GM19240 (cell line): ENCODE measurements around the gene ACBD3.

Experiments
- DNase-seq: peaks from one replicate; pipeline ENCODE4 v3.0.0; 2011; ENCODE audit warnings: low spot score; ENCODE audit not compliant: insufficient read length

The ACBD3 gene

GRCh38 chr1:226116673-226117072, 69.9 kb downstream of the ACBD3 start:
- no peak for DNase-seq

DNA sequence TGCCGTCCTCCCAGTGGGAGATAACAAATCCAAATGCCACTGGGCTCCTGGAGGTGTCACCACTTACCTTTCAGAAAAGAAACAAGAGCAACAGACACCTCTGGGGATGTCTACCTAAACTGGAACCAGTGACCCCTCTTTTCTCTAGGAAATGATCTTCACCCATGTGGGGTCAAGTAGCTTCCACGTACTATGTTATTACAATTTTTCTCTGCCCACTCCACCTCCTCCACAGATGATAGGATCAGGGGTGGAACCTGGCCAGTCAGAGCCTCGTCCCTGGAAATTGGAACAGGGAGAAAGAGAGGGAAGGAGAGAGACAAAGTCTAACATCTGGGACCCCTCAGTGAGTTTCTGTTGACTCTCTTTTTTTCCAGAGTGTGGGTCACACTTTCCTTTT, 73.9 kb downstream of the ACBD3 start:
- no peak for DNase-seq

DNA sequence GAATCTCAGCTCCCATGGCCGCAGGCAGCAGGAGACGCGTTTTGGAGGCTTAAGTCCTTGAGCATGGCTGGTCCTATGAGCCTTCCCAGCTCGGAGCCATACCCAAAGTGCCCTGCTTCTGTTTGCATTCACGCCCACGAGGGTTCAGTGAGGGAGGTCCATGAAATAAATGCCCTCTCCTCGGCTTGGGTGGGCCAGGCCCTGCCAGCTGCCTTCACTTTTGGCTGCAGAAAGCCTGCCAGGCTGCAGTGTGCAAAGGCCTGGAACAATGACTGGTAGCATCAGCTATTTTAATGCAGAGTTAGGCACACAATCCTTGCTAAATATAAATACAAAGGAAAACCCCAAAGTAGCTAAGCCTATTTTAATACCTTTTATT, 74.7 kb downstream of the ACBD3 start:
- DNase-seq: no peak

- no peak for DNase-seq
Observed at GRCh38 chr1:226111098-226111882, 75.3 kb downstream of the ACBD3 start.

GRCh38 chr1:226110249-226111097, 76.1 kb downstream of the ACBD3 start:
- peak; percentile 99 for DNase-seq

- peak; percentile 98 for DNase-seq
Observed at GRCh38 chr1:226109829-226110248, 76.7 kb downstream of the ACBD3 start.

- DNase-seq: no peak
Observed at GRCh38 chr1:226108935-226109828, 77.4 kb downstream of the ACBD3 start.

- DNase-seq: no peak
Observed at GRCh38 chr1:226107471-226108460, 78.8 kb downstream of the ACBD3 start.

DNA sequence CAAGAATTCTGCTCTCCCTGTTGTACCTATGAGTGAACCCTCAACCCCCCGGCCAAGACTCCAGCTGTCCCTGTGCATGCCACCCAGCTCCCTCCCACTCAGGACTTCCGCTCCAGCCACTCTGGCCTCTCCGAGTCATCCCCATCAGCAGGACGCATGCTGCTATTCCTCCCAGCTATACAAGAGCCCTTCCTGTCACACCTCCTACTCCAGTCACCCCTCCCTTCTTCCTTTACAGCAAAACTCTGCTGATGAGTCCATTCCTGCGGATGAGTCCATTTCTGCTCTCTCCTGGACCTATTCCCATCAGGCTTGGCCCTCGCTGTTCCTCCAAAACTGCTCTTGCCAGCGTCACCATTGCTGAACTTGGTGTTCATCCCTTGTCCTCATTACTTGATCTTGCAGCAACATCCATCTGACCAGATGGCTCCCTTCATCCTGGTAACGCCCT, 81.8 kb downstream of the ACBD3 start:
- no peak for DNase-seq

DNA sequence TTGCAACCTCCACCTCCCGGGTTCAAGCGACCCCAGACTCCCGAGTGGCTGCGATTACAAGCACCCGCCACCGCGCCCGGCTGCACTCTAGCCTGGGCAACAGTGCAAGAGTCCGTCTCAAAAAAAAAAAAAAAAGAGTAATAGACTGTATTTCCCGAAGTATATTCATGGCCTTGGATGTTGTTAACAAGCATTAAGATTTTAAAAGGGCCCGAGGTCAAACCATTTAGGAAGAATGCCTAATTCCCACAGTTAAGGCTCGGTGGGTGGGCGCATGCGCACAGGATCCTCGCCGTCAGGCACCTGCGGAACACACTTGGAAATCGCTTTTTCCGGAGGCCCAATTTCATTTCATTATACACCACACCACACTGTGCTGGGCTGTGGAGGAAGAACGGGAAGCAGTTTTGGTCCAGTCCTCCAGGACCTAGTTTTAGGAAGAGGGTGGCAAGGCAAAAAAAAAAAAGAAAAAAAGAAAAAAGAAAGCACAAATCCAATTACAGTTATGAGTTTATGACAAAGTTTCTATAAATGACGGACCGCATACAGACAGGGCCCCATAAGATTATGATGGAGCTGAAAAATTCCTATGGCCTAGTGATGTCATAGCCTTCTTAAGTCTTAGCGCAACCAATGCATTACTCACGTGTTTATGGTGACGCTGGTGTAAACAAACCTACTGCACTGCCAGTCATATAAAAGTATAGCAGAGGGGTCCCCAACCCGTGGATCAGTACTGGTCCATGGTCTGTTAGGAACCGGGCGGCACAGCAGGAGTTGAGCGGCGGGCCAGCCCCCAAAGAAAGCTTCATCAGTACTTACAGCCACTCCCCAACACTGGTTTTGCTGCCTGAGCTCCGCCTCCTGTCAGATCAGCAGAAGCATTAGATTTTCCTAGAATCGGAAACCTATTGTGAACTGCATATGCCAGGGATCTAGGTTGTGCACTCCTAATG, 85.8 kb downstream of the ACBD3 start:
- no peak for DNase-seq

DNA sequence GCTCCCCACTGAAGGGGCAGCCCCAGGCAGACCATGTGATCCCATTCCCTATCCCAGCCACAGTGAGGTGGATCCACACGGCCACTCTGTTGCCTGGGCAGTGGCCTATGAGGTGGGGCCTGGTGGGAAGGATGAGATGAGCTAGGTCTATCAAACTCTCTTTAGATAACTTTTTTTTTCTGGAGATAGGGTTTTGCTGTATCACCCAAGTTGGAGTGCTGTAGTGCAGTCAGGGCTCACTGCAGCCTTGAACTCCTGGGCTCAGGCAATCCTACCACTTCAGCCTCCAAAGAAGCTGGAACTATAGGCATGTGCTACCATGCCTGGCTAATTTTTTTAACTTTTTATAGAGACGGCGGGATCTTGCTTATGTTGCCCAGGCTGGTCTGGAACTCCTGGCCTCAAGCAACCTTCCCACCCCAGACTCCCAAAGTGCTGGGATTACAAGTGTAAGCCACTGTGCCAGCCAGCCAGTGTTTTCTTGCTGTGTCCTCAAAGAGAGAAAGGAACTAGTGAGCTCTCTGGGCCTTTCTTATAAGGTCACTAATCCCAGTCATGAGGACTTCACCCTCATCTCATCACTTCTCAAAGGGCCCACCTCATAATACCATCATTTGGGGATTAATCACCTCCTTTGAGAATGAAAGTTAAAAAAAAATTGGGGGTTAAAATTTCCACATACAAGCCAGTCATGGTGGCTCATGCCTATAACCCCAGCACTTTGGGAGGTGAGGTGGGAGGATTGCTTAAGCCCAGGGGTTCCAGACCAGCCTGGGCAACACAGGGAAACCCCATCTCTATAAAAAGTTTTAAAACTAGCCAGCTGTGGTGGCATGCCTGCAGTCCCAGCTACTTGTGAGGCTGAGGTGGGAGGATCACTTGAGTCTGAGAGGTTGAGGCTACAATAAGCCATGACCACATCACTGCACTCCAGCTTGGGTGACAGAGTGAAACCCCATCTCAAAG, 87.4 kb downstream of the ACBD3 start:
- DNase-seq: no peak

DNA sequence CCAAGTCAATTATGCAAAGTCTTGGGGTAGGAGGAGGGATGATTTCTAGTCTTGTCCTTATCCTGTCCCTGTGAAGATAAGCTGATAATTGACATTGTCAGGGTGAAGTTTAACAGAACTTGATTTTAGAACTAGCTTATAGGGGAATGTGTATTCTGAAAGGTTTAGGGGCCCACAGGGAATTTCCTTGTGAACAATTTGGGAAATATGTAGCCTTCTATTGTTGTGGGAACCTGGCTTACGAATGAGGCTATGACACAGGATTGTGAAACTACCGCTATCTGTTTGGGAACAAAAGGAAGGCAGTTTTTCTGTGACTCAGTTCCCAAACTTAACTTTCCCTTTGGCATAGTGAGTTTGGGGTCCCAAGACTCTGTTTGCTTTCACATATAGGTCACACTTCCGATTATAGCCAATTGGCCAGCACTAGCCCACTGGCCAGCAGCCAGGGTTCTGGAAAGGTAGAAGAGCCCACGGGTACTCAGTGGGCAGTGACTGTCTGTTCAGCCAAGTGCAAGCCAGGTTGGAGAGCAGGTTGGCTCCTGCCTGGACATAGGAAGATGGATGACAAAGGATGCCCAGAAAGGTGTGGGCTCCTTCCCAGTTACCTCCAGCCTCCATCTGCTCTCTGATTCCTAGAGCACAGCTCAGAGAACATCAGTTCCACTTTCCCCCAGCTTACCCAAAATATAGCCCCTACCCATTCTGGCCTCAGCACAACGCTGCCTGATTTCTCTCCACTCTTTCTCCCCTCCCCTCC, 88.5 kb downstream of the ACBD3 start:
- no peak for DNase-seq

DNA sequence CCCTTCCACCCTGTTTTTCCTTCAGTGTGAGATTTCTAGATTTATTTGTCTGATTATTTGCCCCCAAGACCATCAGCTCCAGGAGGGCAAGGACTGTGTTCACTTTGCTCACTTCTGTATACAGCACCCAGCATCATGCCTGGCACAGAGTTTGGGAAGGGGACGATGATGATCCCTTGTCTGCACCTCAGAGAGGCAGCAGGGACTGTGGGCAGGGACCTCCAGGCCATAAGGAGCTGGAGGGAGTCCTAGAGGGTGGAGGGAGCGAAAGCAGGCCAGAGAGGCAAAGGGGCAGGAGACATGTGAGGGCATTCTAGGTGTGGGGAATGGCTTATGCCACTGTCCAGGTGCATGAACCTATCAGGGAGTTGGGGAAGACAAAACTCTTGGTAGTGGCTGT, 91.3 kb downstream of the ACBD3 start:
- no peak for DNase-seq
